ENCODE data around the gene TAF1C.

Gene TAF1C

DNA sequence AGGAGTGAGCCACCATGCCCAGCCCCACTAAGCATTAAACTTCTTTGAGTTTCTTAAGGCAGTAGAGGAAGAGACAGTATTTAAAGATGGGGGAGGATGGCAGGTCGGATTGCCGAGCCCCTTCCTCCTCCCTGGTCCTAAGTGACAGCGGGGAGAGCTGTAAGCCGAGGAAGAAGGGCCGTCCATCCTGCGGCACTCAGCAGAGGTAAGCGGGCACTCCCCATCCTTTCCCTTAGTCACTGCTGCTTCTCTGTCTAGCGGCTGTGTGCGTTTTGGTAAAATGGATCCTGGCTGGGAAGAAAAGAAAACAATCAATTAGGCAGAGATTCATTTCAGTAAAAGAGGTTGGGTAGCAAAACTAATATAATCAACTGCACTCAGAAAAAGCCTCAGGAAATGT is 27.9 kb downstream of the TAF1C start:
- no peak overlapping the region for H3K4me3 ChIP-seq (ENCODE audit: low read depth, low read length)
- peaks cover 2% of the 10 kb centered on the region; the same call in 1 of the 2 replicates for H3K4me1 ChIP-seq (ENCODE audit: control insufficient read depth, insufficient read depth, low read length)
- ChIA-PET POLR2A (no interaction called here), CTCF (interaction anchor here (0.6 kb wide), 2 partner anchors 192 to 491 kb away, joined by 3 to 8 read pairs; no protein-coding TSS in a partner anchor)
- no peak overlapping the region for H3K27ac ChIP-seq (ENCODE audit: extremely low read depth, low read depth, low read length)
- H3K9me3 ChIP-seq (ENCODE audit: control insufficient read depth, insufficient read depth, low read depth, low read length): no peaks in the 10 kb centered on the region
- no peaks in the 10 kb centered on the region for H3K36me3 ChIP-seq (ENCODE audit: control insufficient read depth in 2 of 2, insufficient read depth in 1 of 2, low read length in 2 of 2)
- TF ChIP-seq ZBTB17 (tag by site-specific recombination; IDR thresholded peaks at IDR 0.05): peak; percentile 54
- no peak for TF ChIP-seq ZNF837 (tag by site-specific recombination; IDR thresholded peaks at IDR 0.05)
- TF ChIP-seq, protein P1, sequence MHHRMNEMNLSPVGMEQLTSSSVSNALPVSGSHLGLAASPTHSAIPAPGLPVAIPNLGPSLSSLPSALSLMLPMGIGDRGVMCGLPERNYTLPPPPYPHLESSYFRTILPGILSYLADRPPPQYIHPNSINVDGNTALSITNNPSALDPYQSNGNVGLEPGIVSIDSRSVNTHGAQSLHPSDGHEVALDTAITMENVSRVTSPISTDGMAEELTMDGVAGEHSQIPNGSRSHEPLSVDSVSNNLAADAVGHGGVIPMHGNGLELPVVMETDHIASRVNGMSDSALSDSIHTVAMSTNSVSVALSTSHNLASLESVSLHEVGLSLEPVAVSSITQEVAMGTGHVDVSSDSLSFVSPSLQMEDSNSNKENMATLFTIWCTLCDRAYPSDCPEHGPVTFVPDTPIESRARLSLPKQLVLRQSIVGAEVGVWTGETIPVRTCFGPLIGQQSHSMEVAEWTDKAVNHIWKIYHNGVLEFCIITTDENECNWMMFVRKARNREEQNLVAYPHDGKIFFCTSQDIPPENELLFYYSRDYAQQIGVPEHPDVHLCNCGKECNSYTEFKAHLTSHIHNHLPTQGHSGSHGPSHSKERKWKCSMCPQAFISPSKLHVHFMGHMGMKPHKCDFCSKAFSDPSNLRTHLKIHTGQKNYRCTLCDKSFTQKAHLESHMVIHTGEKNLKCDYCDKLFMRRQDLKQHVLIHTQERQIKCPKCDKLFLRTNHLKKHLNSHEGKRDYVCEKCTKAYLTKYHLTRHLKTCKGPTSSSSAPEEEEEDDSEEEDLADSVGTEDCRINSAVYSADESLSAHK (tag by site-specific recombination; IDR thresholded peaks at IDR 0.05): no peak
- no peak for TF ChIP-seq WT1 (tag by site-specific recombination; IDR thresholded peaks at IDR 0.05)
- no peak for TF ChIP-seq EGR2 (tag by site-specific recombination; IDR thresholded peaks at IDR 0.05; ENCODE audit: low read depth)
- TF ChIP-seq, protein P2, sequence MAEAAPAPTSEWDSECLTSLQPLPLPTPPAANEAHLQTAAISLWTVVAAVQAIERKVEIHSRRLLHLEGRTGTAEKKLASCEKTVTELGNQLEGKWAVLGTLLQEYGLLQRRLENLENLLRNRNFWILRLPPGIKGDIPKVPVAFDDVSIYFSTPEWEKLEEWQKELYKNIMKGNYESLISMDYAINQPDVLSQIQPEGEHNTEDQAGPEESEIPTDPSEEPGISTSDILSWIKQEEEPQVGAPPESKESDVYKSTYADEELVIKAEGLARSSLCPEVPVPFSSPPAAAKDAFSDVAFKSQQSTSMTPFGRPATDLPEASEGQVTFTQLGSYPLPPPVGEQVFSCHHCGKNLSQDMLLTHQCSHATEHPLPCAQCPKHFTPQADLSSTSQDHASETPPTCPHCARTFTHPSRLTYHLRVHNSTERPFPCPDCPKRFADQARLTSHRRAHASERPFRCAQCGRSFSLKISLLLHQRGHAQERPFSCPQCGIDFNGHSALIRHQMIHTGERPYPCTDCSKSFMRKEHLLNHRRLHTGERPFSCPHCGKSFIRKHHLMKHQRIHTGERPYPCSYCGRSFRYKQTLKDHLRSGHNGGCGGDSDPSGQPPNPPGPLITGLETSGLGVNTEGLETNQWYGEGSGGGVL (tag by site-specific recombination; IDR thresholded peaks at IDR 0.05): no peak

DNA sequence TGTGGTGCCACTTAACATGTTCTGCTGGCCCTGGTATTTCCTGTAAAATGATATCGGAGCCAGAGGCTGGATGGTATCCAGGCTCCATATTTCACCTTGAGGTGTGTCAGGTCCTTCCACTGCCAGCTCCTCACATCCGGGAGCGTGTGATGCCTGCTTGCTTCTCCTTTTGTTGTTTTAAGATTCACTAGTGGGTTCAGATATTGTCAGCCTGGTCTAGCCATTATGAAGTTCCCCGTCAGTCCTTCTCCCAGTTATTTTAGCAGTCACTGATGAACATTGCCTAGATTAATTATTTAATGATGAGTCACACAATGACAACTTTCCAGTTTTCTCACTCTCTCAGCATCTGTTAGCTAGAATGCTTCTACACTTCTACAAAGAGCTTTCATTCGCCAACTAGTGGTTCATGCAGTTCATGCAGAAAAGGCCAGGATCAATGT is 30.5 kb downstream of the TAF1C start:
- H3K36me3 ChIP-seq (ENCODE audit: control insufficient read depth in 2 of 2, insufficient read depth in 1 of 2, low read length in 2 of 2): no peaks in the 10 kb centered on the region
- H3K4me1 ChIP-seq (ENCODE audit: control insufficient read depth, insufficient read depth, low read length): peaks cover 2% of the 10 kb centered on the region; the same call in 1 of the 2 replicates
- ChIA-PET CTCF (interaction anchor here (0.7 to 1.2 kb wide), 5 partner anchors 13 to 169 kb away, joined by 3 to 5 read pairs (median 4); no protein-coding TSS in a partner anchor), POLR2A (interaction anchor here (0.6 to 0.7 kb wide), 2 partner anchors 22 to 119 kb away, joined by 3 read pairs; no protein-coding TSS in a partner anchor)
- no peak overlapping the region for H3K27ac ChIP-seq (ENCODE audit: extremely low read depth, low read depth, low read length)
- H3K9me3 ChIP-seq (ENCODE audit: control insufficient read depth, insufficient read depth, low read depth, low read length): no peaks in the 10 kb centered on the region
- H3K4me3 ChIP-seq (ENCODE audit: low read depth, low read length): no peak overlapping the region
- no peak for TF ChIP-seq ZNF211 (tag by site-specific recombination; IDR thresholded peaks at IDR 0.05; ENCODE audit: low read depth)
- TF ChIP-seq PRDM1 (tag by site-specific recombination; IDR thresholded peaks at IDR 0.05): peak; percentile 77
- TF ChIP-seq, protein P3, sequence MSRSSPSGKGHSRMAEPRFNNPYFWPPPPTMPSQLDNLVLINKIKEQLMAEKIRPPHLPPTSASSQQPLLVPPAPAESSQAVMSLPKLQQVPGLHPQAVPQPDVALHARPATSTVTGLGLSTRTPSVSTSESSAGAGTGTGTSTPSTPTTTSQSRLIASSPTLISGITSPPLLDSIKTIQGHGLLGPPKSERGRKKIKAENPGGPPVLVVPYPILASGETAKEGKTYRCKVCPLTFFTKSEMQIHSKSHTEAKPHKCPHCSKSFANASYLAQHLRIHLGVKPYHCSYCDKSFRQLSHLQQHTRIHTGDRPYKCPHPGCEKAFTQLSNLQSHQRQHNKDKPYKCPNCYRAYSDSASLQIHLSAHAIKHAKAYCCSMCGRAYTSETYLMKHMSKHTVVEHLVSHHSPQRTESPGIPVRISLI (tag by site-specific recombination; IDR thresholded peaks at IDR 0.05): no peak
- no peak for TF ChIP-seq ZNF433 (tag by site-specific recombination; IDR thresholded peaks at IDR 0.05; ENCODE audit: low read depth)
- no peak for TF ChIP-seq ZNF37A (tag by site-specific recombination; IDR thresholded peaks at IDR 0.05)
- TF ChIP-seq ZNF670 (tag by site-specific recombination; IDR thresholded peaks at IDR 0.05; ENCODE audit: low read depth): no peak
- 0 out of 2 replicates have a peak, but pooled peaks have one; percentile 19 for TF ChIP-seq ZNF10 (tag by site-specific recombination; IDR thresholded peaks at IDR 0.05)
- no peak for TF ChIP-seq MZF1 (tag by site-specific recombination; IDR thresholded peaks at IDR 0.05; ENCODE audit: borderline replicate concordance)

DNA sequence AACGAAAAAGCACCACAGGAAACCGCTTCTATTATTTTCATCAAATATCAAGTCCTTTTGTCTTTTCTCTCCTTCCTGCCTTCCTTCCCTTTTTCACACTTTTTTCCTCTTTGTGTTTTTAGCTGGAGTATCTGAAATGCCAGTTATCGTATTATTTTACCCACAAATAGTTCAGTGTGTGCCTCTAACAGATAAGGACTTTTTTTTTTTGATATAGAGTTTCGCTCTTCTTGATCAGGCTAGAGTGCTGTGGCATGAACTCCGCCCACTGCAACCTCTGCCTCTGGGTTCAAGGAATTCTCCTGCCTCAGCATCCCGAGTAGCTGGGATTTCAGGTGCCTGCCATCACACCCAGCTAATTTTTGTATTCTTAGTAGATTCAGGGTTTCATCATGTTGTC is 31.1 kb downstream of the TAF1C start:
- Histone ChIP-seq H3K9me3 (ENCODE audit: control insufficient read depth, insufficient read depth, low read depth, low read length) (no peaks in the 10 kb centered on the region), H3K4me3 (ENCODE audit: low read depth, low read length) (no peak overlapping the region), H3K36me3 (ENCODE audit: control insufficient read depth in 2 of 2, insufficient read depth in 1 of 2, low read length in 2 of 2) (no peaks in the 10 kb centered on the region), H3K4me1 (ENCODE audit: control insufficient read depth, insufficient read depth, low read length) (peaks cover 2% of the 10 kb centered on the region; the same call in 1 of the 2 replicates), H3K27ac (ENCODE audit: extremely low read depth, low read depth, low read length) (no peak overlapping the region)
- ChIA-PET CTCF (interaction anchor here (0.7 to 1.2 kb wide), 5 partner anchors 13 to 528 kb away, joined by 3 to 9 read pairs (median 5); no protein-coding TSS in a partner anchor), POLR2A (interaction anchor here (0.6 kb wide), 1 partner anchor 118 kb away, joined by 3 read pairs; no protein-coding TSS in a partner anchor)
- no peak for TF ChIP-seq ZNF555 (tag by site-specific recombination; conservative IDR thresholded peaks at IDR 0.05)
- TF ChIP-seq ZNF146 (tag by site-specific recombination; IDR thresholded peaks at IDR 0.05): no peak
- TF ChIP-seq, protein P4, sequence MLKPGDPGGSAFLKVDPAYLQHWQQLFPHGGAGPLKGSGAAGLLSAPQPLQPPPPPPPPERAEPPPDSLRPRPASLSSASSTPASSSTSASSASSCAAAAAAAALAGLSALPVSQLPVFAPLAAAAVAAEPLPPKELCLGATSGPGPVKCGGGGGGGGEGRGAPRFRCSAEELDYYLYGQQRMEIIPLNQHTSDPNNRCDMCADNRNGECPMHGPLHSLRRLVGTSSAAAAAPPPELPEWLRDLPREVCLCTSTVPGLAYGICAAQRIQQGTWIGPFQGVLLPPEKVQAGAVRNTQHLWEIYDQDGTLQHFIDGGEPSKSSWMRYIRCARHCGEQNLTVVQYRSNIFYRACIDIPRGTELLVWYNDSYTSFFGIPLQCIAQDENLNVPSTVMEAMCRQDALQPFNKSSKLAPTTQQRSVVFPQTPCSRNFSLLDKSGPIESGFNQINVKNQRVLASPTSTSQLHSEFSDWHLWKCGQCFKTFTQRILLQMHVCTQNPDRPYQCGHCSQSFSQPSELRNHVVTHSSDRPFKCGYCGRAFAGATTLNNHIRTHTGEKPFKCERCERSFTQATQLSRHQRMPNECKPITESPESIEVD (tag by site-specific recombination; IDR thresholded peaks at IDR 0.05): no peak
- TF ChIP-seq ZNF202 (tag by site-specific recombination; IDR thresholded peaks at IDR 0.05; ENCODE audit: borderline replicate concordance): no peak
- no peak for TF ChIP-seq ZNF596 (tag by site-specific recombination; IDR thresholded peaks at IDR 0.05)
- no peak for TF ChIP-seq ZBTB8A (tag by site-specific recombination; IDR thresholded peaks at IDR 0.05)
- no peak for TF ChIP-seq ZNF155 (tag by site-specific recombination; IDR thresholded peaks at IDR 0.05)
- TF ChIP-seq, protein P5, sequence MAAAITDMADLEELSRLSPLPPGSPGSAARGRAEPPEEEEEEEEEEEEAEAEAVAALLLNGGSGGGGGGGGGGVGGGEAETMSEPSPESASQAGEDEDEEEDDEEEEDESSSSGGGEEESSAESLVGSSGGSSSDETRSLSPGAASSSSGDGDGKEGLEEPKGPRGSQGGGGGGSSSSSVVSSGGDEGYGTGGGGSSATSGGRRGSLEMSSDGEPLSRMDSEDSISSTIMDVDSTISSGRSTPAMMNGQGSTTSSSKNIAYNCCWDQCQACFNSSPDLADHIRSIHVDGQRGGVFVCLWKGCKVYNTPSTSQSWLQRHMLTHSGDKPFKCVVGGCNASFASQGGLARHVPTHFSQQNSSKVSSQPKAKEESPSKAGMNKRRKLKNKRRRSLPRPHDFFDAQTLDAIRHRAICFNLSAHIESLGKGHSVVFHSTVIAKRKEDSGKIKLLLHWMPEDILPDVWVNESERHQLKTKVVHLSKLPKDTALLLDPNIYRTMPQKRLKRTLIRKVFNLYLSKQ (tag by site-specific recombination; IDR thresholded peaks at IDR 0.05; ENCODE audit: borderline replicate concordance): no peak
- no peak for TF ChIP-seq ZNF426 (tag by site-specific recombination; IDR thresholded peaks at IDR 0.05)
